ENCODE results near the gene MRPS18A.

GRCh38 chr6:43687437-43688347 is at the start of gene MRPS18A:
- peak; percentile 23 for TF ChIP-seq POLR2A (IDR thresholded peaks at IDR 0.05)
- TF ChIP-seq, protein P1, sequence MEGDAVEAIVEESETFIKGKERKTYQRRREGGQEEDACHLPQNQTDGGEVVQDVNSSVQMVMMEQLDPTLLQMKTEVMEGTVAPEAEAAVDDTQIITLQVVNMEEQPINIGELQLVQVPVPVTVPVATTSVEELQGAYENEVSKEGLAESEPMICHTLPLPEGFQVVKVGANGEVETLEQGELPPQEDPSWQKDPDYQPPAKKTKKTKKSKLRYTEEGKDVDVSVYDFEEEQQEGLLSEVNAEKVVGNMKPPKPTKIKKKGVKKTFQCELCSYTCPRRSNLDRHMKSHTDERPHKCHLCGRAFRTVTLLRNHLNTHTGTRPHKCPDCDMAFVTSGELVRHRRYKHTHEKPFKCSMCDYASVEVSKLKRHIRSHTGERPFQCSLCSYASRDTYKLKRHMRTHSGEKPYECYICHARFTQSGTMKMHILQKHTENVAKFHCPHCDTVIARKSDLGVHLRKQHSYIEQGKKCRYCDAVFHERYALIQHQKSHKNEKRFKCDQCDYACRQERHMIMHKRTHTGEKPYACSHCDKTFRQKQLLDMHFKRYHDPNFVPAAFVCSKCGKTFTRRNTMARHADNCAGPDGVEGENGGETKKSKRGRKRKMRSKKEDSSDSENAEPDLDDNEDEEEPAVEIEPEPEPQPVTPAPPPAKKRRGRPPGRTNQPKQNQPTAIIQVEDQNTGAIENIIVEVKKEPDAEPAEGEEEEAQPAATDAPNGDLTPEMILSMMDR (IDR thresholded peaks at IDR 0.05) = no peak
- peak in 2 of 3 donors; percentile 53 to 84 for TF ChIP-seq POLR2AphosphoS5 (IDR thresholded peaks at IDR 0.05)
